ENCODE measurements around the gene FBH1. TPM values are rescaled to one million over a fixed set of nuclear protein-coding genes. Genes with fewer than 3 reads are reported as not detected.
"Not testable (repeated sequence)": the region's sequence is repeated elsewhere in the genome, so short reads cannot be mapped to it uniquely, and the experiment has no call there.

Gene FBH1
- total RNA-seq, 1 donor from 2014 or later, result 51.7 TPM

DNA sequence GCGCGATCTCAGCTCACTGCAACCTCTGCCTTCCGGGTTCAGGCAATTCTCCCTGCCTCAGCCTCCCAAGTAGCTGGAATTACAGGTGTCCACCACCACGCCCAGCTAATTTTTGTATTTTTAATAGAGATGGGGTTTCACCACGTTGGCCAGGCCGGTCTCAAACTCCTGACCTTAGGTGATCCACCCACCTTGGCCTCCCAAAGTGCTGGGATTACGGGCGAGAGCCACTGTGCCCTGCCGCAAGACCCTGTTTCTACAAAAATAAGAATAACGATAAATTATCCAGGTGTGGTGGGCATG lies 70.9 kb downstream of the FBH1 start:
- H3K27me3 ChIP-seq (ENCODE audit: control insufficient read depth in 3 of 3, insufficient read depth in 3 of 3, low read length in 3 of 3); H3K4me1 ChIP-seq (ENCODE audit: control insufficient read depth in 3 of 3, insufficient read depth in 3 of 3, low read length in 3 of 3); H3K9ac ChIP-seq (ENCODE audit: low read depth in 1 of 3, low read length in 3 of 3); H3K9me3 ChIP-seq (ENCODE audit: control insufficient read depth in 3 of 3, low read length in 3 of 3); H3K4me3 ChIP-seq (ENCODE audit: low read length in 3 of 3); H3K27ac ChIP-seq (ENCODE audit: low read depth, low read length): not testable (repeated sequence)
- H3K36me3 ChIP-seq (ENCODE audit: control insufficient read depth in 3 of 3, insufficient read depth in 3 of 3, low read length in 3 of 3), result peaks cover 34 to 39% (median 36%) of the 10 kb centered on the region in 3 donors

DNA sequence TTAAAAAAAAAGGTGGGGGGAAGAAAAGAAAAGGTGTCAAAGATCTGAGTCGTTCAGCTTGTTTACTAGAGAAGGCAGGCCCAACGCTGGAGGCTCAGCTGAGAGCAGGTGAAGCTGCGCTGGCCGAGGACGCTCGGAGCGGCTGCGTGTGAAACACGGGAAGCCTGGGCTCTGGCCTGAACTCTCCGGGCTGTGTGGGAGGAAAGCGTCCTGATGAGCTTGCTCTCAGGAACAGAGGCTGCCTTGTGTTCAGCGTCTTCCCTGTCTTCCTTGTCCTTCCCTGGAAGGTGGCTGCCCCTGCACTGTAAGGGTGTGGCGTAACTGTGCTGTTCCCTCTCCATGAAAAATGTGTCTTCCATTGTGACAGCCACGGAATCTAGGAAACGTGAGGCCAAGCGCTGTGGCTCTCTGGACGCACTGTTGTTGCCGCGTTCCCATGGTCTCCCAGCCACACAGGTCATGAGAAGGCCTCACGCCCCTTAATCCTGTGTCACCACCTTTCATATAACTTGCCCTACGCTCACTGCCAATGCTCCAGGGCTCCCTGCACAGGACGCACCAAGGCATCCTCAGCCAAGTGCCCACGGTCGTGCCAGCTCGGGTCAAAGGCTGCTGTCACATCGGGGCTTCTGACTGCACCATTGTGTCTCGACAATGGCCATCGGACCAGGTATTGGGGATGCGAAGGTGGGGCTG lies 71.5 kb downstream of the FBH1 start:
- no peaks in the 10 kb centered on the region for H3K4me1 ChIP-seq (ENCODE audit: control insufficient read depth in 3 of 3, insufficient read depth in 3 of 3, low read length in 3 of 3)
- H3K27ac ChIP-seq (ENCODE audit: low read depth, low read length), result no peak overlapping the region
- no peak overlapping the region for H3K4me3 ChIP-seq (ENCODE audit: low read length in 3 of 3)
- peaks cover 34 to 36% (median 35%) of the 10 kb centered on the region in 3 donors for H3K36me3 ChIP-seq (ENCODE audit: control insufficient read depth in 3 of 3, insufficient read depth in 3 of 3, low read length in 3 of 3)
- H3K9me3 ChIP-seq (ENCODE audit: control insufficient read depth in 3 of 3, low read length in 3 of 3), result no peaks in the 10 kb centered on the region
- H3K27me3 ChIP-seq (ENCODE audit: control insufficient read depth in 3 of 3, insufficient read depth in 3 of 3, low read length in 3 of 3), result no peaks in the 10 kb centered on the region
- H3K9ac ChIP-seq (ENCODE audit: low read depth in 1 of 3, low read length in 3 of 3), result no peak overlapping the region

DNA sequence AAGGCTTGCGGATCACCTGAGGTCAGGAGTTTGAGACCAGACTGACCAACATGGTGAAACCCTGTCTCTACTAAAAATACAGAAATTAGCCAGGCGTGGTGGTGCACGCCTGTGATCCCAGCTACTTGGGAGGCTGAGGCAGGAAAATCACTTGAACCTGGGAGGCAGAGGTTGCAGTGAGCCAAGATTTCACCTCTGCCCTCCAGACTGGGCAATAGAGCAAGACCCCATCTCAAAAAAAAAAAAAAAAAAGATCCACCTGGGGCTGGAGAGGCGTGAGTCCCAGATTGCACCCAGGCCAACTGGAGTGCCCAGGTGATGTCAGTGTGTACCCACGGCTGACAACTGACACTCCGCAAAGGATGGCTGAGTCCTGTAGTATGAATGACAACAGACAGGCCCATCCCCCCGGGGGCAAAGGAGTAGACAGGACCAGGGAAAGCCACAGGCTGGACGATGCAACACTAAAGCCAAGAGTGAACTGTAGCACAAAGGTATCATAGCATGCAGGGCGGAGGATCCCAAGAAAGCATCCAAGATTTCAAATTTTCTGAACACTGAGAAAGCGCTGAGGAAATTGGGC lies 72.4 kb downstream of the FBH1 start:
- H3K27me3 ChIP-seq (ENCODE audit: control insufficient read depth in 3 of 3, insufficient read depth in 3 of 3, low read length in 3 of 3); H3K9ac ChIP-seq (ENCODE audit: low read depth in 1 of 3, low read length in 3 of 3); H3K27ac ChIP-seq (ENCODE audit: low read depth, low read length); H3K4me3 ChIP-seq (ENCODE audit: low read length in 3 of 3); H3K4me1 ChIP-seq (ENCODE audit: control insufficient read depth in 3 of 3, insufficient read depth in 3 of 3, low read length in 3 of 3); H3K9me3 ChIP-seq (ENCODE audit: control insufficient read depth in 3 of 3, low read length in 3 of 3): not testable (repeated sequence)
- peaks cover 32 to 36% (median 35%) of the 10 kb centered on the region in 3 donors for H3K36me3 ChIP-seq (ENCODE audit: control insufficient read depth in 3 of 3, insufficient read depth in 3 of 3, low read length in 3 of 3)

DNA sequence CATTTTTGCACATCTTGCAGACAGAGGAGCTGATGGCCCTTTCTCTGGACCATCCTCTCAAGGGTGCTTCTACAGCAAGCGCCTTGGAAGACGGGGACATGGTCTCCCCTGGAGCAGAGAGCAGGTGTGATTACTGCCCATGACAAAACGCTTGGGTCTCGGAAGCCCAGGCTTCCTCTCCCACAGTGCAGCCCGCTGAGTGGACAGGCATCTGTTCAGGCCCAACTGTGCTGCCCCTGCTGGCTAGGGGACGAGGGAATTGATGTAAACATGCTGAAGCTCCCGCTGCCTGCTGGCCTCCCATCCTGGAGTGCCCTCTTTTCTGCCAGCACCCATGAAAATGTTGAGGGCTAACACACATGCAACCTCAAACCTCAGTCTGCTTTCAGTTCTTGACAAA lies 73.0 kb downstream of the FBH1 start:
- Histone ChIP-seq H3K27ac (ENCODE audit: low read depth, low read length) (no peak overlapping the region), H3K4me1 (ENCODE audit: control insufficient read depth in 3 of 3, insufficient read depth in 3 of 3, low read length in 3 of 3) (no peaks in the 10 kb centered on the region), H3K36me3 (ENCODE audit: control insufficient read depth in 3 of 3, insufficient read depth in 3 of 3, low read length in 3 of 3) (peaks cover 32 to 36% (median 33%) of the 10 kb centered on the region in 3 donors), H3K9ac (ENCODE audit: low read depth in 1 of 3, low read length in 3 of 3) (no peak overlapping the region), H3K9me3 (ENCODE audit: control insufficient read depth in 3 of 3, low read length in 3 of 3) (no peaks in the 10 kb centered on the region), H3K4me3 (ENCODE audit: low read length in 3 of 3) (no peak overlapping the region), H3K27me3 (ENCODE audit: control insufficient read depth in 3 of 3, insufficient read depth in 3 of 3, low read length in 3 of 3) (no peaks in the 10 kb centered on the region)

DNA sequence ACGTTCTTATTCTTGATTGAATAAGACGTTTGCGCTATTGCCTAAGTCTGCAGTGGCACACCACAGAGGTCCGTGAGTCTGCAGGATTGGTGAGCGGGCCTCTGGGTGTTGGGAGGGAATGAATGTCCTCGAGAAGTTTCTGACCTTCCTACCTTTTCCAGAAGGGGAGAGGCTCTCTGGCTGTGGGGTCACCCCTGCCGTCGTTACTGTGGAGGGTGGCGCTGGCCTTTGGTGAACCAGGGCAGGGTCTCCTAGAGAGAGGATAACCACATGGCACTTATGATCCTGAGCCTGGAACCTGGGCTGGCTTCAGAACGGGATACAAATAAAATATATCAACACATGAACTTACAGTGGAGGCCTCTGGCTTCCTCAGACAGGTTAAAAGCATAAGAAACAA lies 73.5 kb downstream of the FBH1 start:
- Histone ChIP-seq H3K4me1 (ENCODE audit: control insufficient read depth in 3 of 3, insufficient read depth in 3 of 3, low read length in 3 of 3) (peaks cover 0 to under 1% (median under 1%) of the 10 kb centered on the region in 3 donors), H3K9me3 (ENCODE audit: control insufficient read depth in 3 of 3, low read length in 3 of 3) (no peaks in the 10 kb centered on the region), H3K27ac (ENCODE audit: low read depth, low read length) (no peak overlapping the region), H3K36me3 (ENCODE audit: control insufficient read depth in 3 of 3, insufficient read depth in 3 of 3, low read length in 3 of 3) (peaks cover 31 to 36% (median 32%) of the 10 kb centered on the region in 3 donors), H3K27me3 (ENCODE audit: control insufficient read depth in 3 of 3, insufficient read depth in 3 of 3, low read length in 3 of 3) (no peaks in the 10 kb centered on the region), H3K4me3 (ENCODE audit: low read length in 3 of 3) (no peak overlapping the region), H3K9ac (ENCODE audit: low read depth in 1 of 3, low read length in 3 of 3) (no peak overlapping the region)

DNA sequence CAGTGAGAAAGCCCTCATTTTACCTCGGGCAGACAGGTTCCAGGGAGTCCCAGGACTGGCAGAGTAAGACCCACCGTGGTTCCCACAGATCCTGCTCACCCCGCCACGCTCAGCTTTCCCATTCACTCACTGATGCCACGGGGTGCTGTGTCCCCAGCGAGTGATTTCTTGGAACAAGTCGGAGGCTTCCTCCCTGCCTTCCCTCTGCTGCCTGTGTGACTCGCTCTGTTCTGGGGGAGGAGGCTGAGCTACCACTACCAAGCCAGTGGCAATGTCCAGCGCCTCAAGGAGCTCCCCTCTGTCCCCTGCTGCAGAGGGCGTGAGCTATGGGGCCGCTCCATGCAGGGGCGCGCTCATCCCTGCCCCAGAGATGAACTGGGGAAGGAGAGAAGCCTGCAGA lies 74.7 kb downstream of the FBH1 start:
- Histone ChIP-seq H3K36me3 (ENCODE audit: control insufficient read depth in 3 of 3, insufficient read depth in 3 of 3, low read length in 3 of 3) (peaks cover 27 to 30% (median 29%) of the 10 kb centered on the region in 3 donors), H3K9ac (ENCODE audit: low read depth in 1 of 3, low read length in 3 of 3) (no peak overlapping the region), H3K9me3 (ENCODE audit: control insufficient read depth in 3 of 3, low read length in 3 of 3) (no peaks in the 10 kb centered on the region)

DNA sequence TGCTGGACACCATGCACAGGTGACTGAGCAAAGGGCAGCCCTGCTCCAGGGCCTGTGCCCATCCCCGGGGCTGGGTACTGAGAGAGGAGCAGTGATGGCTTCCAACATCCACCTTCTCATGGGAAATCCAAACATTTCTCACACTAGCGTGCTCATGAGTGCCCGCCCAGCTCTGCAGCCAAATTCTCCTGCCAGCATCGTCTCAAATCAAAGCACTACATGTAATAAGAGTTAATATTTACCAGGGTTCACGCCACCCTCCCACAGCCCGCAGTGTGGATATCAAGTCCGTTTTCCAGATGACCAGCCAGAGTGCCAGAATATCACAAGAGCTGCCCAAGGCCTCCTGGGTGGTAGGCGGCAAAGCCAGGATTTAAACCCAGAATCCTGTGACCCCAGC lies 75.2 kb downstream of the FBH1 start:
- peaks cover 0 to 4% (median 2%) of the 10 kb centered on the region in 3 donors for H3K4me1 ChIP-seq (ENCODE audit: control insufficient read depth in 3 of 3, insufficient read depth in 3 of 3, low read length in 3 of 3)
- H3K36me3 ChIP-seq (ENCODE audit: control insufficient read depth in 3 of 3, insufficient read depth in 3 of 3, low read length in 3 of 3), result peaks cover 22 to 24% (median 23%) of the 10 kb centered on the region in 3 donors
- H3K9me3 ChIP-seq (ENCODE audit: control insufficient read depth in 3 of 3, low read length in 3 of 3), result no peaks in the 10 kb centered on the region
- H3K4me3 ChIP-seq (ENCODE audit: low read length in 3 of 3), result no peak overlapping the region
- no peaks in the 10 kb centered on the region for H3K27me3 ChIP-seq (ENCODE audit: control insufficient read depth in 3 of 3, insufficient read depth in 3 of 3, low read length in 3 of 3)
- H3K9ac ChIP-seq (ENCODE audit: low read depth in 1 of 3, low read length in 3 of 3), result no peak overlapping the region
- H3K27ac ChIP-seq (ENCODE audit: low read depth, low read length), result no peak overlapping the region

More for the DNA sequence above, 74.7 kb downstream of the FBH1 start:
- Histone ChIP-seq H3K4me3 (ENCODE audit: low read length in 3 of 3) (no peak overlapping the region), H3K27me3 (ENCODE audit: control insufficient read depth in 3 of 3, insufficient read depth in 3 of 3, low read length in 3 of 3) (no peaks in the 10 kb centered on the region), H3K4me1 (ENCODE audit: control insufficient read depth in 3 of 3, insufficient read depth in 3 of 3, low read length in 3 of 3) (peaks cover 0 to 4% (median 2%) of the 10 kb centered on the region in 3 donors), H3K27ac (ENCODE audit: low read depth, low read length) (no peak overlapping the region)

DNA sequence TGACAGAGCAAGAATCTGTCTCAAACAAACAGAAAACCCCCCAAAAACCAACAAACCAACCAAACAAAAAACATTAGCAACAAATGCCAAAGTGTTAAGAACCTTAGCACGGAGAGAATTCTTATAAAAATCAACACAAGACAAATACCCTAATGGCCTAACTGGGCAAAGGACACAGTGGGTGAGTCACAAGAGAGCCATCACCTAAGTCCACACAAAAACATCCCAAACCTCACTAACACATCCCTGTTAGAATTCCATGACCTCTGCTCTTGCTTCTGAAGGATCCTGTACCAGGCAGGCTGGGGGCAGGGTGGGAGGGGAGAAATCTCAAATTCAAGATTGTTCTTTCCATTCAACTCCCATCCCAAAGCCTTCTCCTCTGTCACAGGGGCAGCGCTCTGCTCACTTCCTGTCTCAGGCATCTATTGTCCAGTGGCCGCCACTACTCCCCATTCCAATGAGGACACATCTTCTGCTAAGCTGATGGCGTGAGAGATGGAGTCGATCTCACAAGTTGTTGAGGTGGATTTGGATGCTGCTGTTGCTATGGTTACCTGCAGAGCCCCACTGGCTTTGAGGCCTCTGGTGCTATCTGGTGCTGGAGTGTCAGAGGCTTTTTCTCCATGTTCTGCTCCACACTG lies 78.1 kb downstream of the FBH1 start:
- no peaks in the 10 kb centered on the region for H3K27me3 ChIP-seq (ENCODE audit: control insufficient read depth in 3 of 3, insufficient read depth in 3 of 3, low read length in 3 of 3)
- H3K9ac ChIP-seq (ENCODE audit: low read depth in 1 of 3, low read length in 3 of 3), result no peak overlapping the region
- no peak overlapping the region for H3K4me3 ChIP-seq (ENCODE audit: low read length in 3 of 3)
- peaks cover 6 to 9% (median 9%) of the 10 kb centered on the region in 3 donors for H3K36me3 ChIP-seq (ENCODE audit: control insufficient read depth in 3 of 3, insufficient read depth in 3 of 3, low read length in 3 of 3)
- H3K4me1 ChIP-seq (ENCODE audit: control insufficient read depth in 3 of 3, insufficient read depth in 3 of 3, low read length in 3 of 3), result peaks cover 0 to 14% (median 5%) of the 10 kb centered on the region in 3 donors
- no peak overlapping the region for H3K27ac ChIP-seq (ENCODE audit: low read depth, low read length)
- no peaks in the 10 kb centered on the region for H3K9me3 ChIP-seq (ENCODE audit: control insufficient read depth in 3 of 3, low read length in 3 of 3)

DNA sequence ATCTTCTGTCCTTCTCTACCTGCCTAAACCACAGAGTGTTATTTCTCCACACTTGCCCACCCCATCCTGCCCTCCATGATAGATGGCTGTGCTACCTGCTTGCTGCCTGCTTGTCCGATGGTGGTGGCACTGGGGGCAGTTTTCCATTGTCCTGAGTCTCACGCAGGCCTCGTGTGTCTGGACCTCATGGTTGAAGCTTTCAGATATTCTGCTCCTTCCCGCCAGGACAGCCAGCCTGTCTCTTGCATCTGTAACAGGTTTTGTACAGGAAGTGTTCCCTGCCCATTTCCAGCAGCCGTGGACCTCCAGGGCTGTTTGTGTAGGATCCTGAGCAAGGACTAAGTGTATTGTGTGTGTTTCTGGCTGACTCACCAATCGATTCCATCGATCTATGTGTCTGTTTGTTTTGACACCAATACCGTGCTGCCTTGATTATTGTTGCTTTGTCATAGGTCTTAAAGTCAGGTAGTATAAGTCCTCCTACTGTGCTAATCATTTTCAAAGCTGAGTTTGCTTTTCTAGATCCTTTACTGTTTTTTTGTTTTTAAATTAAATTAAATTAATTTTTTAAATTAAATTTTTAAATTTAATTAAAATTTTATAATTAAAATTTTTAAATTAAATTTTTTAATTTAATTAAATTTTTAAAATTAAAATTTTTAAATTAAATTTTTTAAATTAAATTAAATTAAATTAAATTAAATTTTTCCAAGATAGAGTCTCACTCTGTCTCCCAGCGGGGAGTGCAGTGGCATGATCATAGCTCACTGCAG lies 78.8 kb downstream of the FBH1 start:
- Histone ChIP-seq H3K4me3 (ENCODE audit: low read length in 3 of 3) (no peak overlapping the region), H3K27ac (ENCODE audit: low read depth, low read length) (no peak overlapping the region), H3K9me3 (ENCODE audit: control insufficient read depth in 3 of 3, low read length in 3 of 3) (no peaks in the 10 kb centered on the region), H3K36me3 (ENCODE audit: control insufficient read depth in 3 of 3, insufficient read depth in 3 of 3, low read length in 3 of 3) (peaks cover 4 to 9% (median 5%) of the 10 kb centered on the region in 3 donors), H3K27me3 (ENCODE audit: control insufficient read depth in 3 of 3, insufficient read depth in 3 of 3, low read length in 3 of 3) (no peaks in the 10 kb centered on the region), H3K9ac (ENCODE audit: low read depth in 1 of 3, low read length in 3 of 3) (no peak overlapping the region), H3K4me1 (ENCODE audit: control insufficient read depth in 3 of 3, insufficient read depth in 3 of 3, low read length in 3 of 3) (peaks cover 0 to 14% (median 5%) of the 10 kb centered on the region in 3 donors)

All from skeletal muscle tissue (tissue), 4 donors.